HG03108 (cell line): ENCODE measurements around the gene ZFAND4.
"Not testable (repeated sequence)": the region's sequence is repeated elsewhere in the genome, so short reads cannot be mapped to it uniquely, and the experiment has no call there.

ENCODE experiments used
- ATAC-seq: cut with Tn5 transposase; IDR thresholded peaks from one replicate; pipeline ENCODE4 v1.9.1; 2021; ENCODE audit warnings: moderate library complexity; ENCODE audit not compliant: unreplicated experiment

The ZFAND4 gene

GRCh38 chr10:45592432-45592831 lies 80.1 kb downstream of the ZFAND4 start:
- no peak for ATAC-seq

- no peak for ATAC-seq
Measured at GRCh38 chr10:45591280-45591679, 81.3 kb downstream of the ZFAND4 start.

GRCh38 chr10:45589868-45590267 lies 82.7 kb downstream of the ZFAND4 start:
- no peak for ATAC-seq

- ATAC-seq = no peak
Measured at GRCh38 chr10:45589009-45589408, 83.6 kb downstream of the ZFAND4 start.

GRCh38 chr10:45586028-45586824 lies 86.3 kb downstream of the ZFAND4 start:
- ATAC-seq = no peak

- ATAC-seq = no peak
Measured at GRCh38 chr10:45585131-45585530, 87.4 kb downstream of the ZFAND4 start.

GRCh38 chr10:45582386-45582781 lies 90.2 kb downstream of the ZFAND4 start:
- ATAC-seq = no peak

- ATAC-seq = no peak
Measured at GRCh38 chr10:45581582-45582385, 90.8 kb downstream of the ZFAND4 start.

- peak; percentile 52 for ATAC-seq
Measured at GRCh38 chr10:45581216-45581549, 91.4 kb downstream of the ZFAND4 start.

- ATAC-seq = peak; percentile 58
Measured at GRCh38 chr10:45580371-45581215, 92.0 kb downstream of the ZFAND4 start.

GRCh38 chr10:45578384-45578971 lies 94.1 kb downstream of the ZFAND4 start:
- no peak for ATAC-seq

- ATAC-seq = no peak
Measured at GRCh38 chr10:45575966-45576597, 96.5 kb downstream of the ZFAND4 start.

- ATAC-seq = not testable (repeated sequence)
Measured at GRCh38 chr10:45575032-45575761, 97.4 kb downstream of the ZFAND4 start.

GRCh38 chr10:45569471-45569870 lies 103.1 kb downstream of the ZFAND4 start:
- no peak for ATAC-seq

- no peak for ATAC-seq
Measured at GRCh38 chr10:45566415-45566814, 106.2 kb downstream of the ZFAND4 start.
